GM19452 (cell line): ENCODE measurements around the gene TNRC6C.

Source experiments
- ATAC-seq: cut with Tn5 transposase; IDR thresholded peaks from one replicate; pipeline ENCODE4 v1.9.1; 2021; ENCODE audit not compliant: unreplicated experiment

The TNRC6C gene

GRCh38 chr17:78012428-78012827 lies 53.9 kb downstream of the TNRC6C start:
- no peak for ATAC-seq

GRCh38 chr17:78013683-78014467 lies 55.4 kb downstream of the TNRC6C start:
- no peak for ATAC-seq

GRCh38 chr17:78014646-78015045 lies 56.1 kb downstream of the TNRC6C start:
- no peak for ATAC-seq

- ATAC-seq, result no peak
Measured at GRCh38 chr17:78016852-78017251, 58.3 kb downstream of the TNRC6C start.

GRCh38 chr17:78019367-78019975 lies 61.0 kb downstream of the TNRC6C start:
- ATAC-seq, result no peak

- peak; percentile 72 for ATAC-seq
Measured at GRCh38 chr17:78019976-78020716, 61.6 kb downstream of the TNRC6C start.

- peak; percentile 25 for ATAC-seq
Measured at GRCh38 chr17:78020717-78021108, 62.2 kb downstream of the TNRC6C start.

GRCh38 chr17:78022425-78022824 lies 63.9 kb downstream of the TNRC6C start:
- no peak for ATAC-seq

GRCh38 chr17:78023042-78023441 lies 64.5 kb downstream of the TNRC6C start:
- no peak for ATAC-seq

- no peak for ATAC-seq
Measured at GRCh38 chr17:78026381-78026780, 67.9 kb downstream of the TNRC6C start.

- no peak for ATAC-seq
Measured at GRCh38 chr17:78027121-78027520, 68.6 kb downstream of the TNRC6C start.

- no peak for ATAC-seq
Measured at GRCh38 chr17:78029697-78030096, 71.2 kb downstream of the TNRC6C start.

- no peak for ATAC-seq
Measured at GRCh38 chr17:78031435-78031834, 72.9 kb downstream of the TNRC6C start.

GRCh38 chr17:78032166-78032565 lies 73.7 kb downstream of the TNRC6C start:
- no peak for ATAC-seq

- no peak for ATAC-seq
Measured at GRCh38 chr17:78034429-78035091, 76.1 kb downstream of the TNRC6C start.

GRCh38 chr17:78037280-78037679 lies 78.8 kb downstream of the TNRC6C start:
- ATAC-seq, result no peak

GRCh38 chr17:78038748-78039288 lies 80.3 kb downstream of the TNRC6C start:
- no peak for ATAC-seq

- no peak for ATAC-seq
Measured at GRCh38 chr17:78039581-78039980, 81.1 kb downstream of the TNRC6C start.

- no peak for ATAC-seq
Measured at GRCh38 chr17:78040440-78041385, 82.2 kb downstream of the TNRC6C start.
